ENCODE measurements around the gene EAF1. TPM values are rescaled to one million over a fixed set of nuclear protein-coding genes. Genes with fewer than 3 reads are reported as not detected.

EAF1 gene
- total and polyA plus RNA-seq, 2 of the 8 experiments (the other 6 are each of a cell fraction or from before 2014, with no cell fraction given) = 13.9 to 26.8 TPM

- no peak overlapping the region for H2BK20ac ChIP-seq (ENCODE audit: low read length)
- no peak overlapping the region for H2BK12ac ChIP-seq (ENCODE audit: low read depth, low read length)
- ChIA-PET POLR2A (ENCODE audit: partially characterized antibody) (interaction anchor here (0.7 kb wide), 1 partner anchor 16 kb away, joined by 3 read pairs; no protein-coding TSS in a partner anchor), CTCF (ENCODE audit: partially characterized antibody) (interaction anchor here (1.2 to 1.6 kb wide), 3 partner anchors 16 to 285 kb away, joined by 3 to 5 read pairs (median 4); no protein-coding TSS in a partner anchor)
- no peaks in the 10 kb centered on the region for H3K4me1 ChIP-seq (replicated peaks in 1 of 4; ENCODE audit: control insufficient read depth in 3 of 4, insufficient read depth in 4 of 4, low read length in 3 of 4)
- H3K27ac ChIP-seq (ENCODE audit: low read depth, low read length) = no peak overlapping the region
- H3K27me3 ChIP-seq (replicated peaks in 1 of 4; ENCODE audit: control insufficient read depth in 3 of 4, extremely low read depth in 1 of 4, insufficient read depth in 3 of 4, low read length in 3 of 4) = no peaks in the 10 kb centered on the region
- H3K79me1 ChIP-seq (ENCODE audit: low read depth, low read length) = no peaks in the 10 kb centered on the region
- no peaks in the 10 kb centered on the region for H3K36me3 ChIP-seq (ENCODE audit: control insufficient read depth in 2 of 4, insufficient read depth in 4 of 4, low read length in 3 of 4)
- H2BK120ac ChIP-seq (replicated peaks; ENCODE audit: low read depth, low read length) = no peak overlapping the region
- no peaks in the 10 kb centered on the region for H4K20me1 ChIP-seq (replicated peaks in 1 of 2; ENCODE audit: control insufficient read depth in 1 of 2, insufficient read depth in 2 of 2, low read length in 2 of 2)
- H4K91ac ChIP-seq (replicated peaks; ENCODE audit: insufficient read length, low read length) = no peak overlapping the region
- no peak overlapping the region for H3K14ac ChIP-seq (ENCODE audit: insufficient read length)
- no peak overlapping the region for H2BK5ac ChIP-seq (ENCODE audit: low read depth, low read length)
- H3K4ac ChIP-seq (replicated peaks; ENCODE audit: insufficient read length, low read depth, low read length) = no peak overlapping the region
- TF ChIP-seq HDAC6 (IDR thresholded peaks at IDR 0.05; ENCODE audit: low read depth, low read length) (no peak), KDM1A (IDR thresholded peaks at IDR 0.05; ENCODE audit: borderline replicate concordance, low read length) (no peak), CREB1 (IDR thresholded peaks at IDR 0.05) (no peak)
- H3K4me3 ChIP-seq (ENCODE audit: extremely low read depth in 1 of 4, insufficient read depth in 2 of 4, low read depth in 3 of 4, low read length in 4 of 4) = no peak overlapping the region
- no peak for DNase-seq (ENCODE audit: low read depth in 1 of 2, low spot score in 2 of 2)
- no peak overlapping the region for H3K18ac ChIP-seq (ENCODE audit: extremely low read depth, low read length)
- H2AK5ac ChIP-seq (ENCODE audit: low read depth, low read length) = no peak overlapping the region
- no peak for FAIRE-seq
- no peak overlapping the region for H2BK15ac ChIP-seq (ENCODE audit: low read length)
- no peak overlapping the region for H4K5ac ChIP-seq (ENCODE audit: insufficient read length, low read depth, low read length)
- 93% methylated on average over 9 of the region's 9 CpGs; no CpG with 5 or more reads in 1 of the 2 experiments for WGBS, 2 experiments (ENCODE audit: extremely low coverage in 1 of 2, insufficient coverage in 1 of 2, insufficient read length in 1 of 2, insufficient replicate concordance in 2 of 2, low coverage in 1 of 2, low lambda C conversion rate in 2 of 2, missing lambda C conversion rate in 1 of 2)
- H3K9me3 ChIP-seq (ENCODE audit: insufficient read depth in 2 of 2, low read depth in 1 of 2, low read length in 1 of 2) = no peaks in the 10 kb centered on the region
- no peak overlapping the region for H3K4me2 ChIP-seq (ENCODE audit: insufficient read depth in 1 of 2, low read depth in 2 of 2, low read length in 2 of 2)
- no peak overlapping the region for H3K56ac ChIP-seq (replicated peaks; ENCODE audit: insufficient read length, low read depth, low read length)
- H3K79me2 ChIP-seq (ENCODE audit: control insufficient read depth in 1 of 2, insufficient read depth in 2 of 2, low read length in 2 of 2) = no peaks in the 10 kb centered on the region
- H4K8ac ChIP-seq (ENCODE audit: extremely low read depth, insufficient read depth, low read length) = no peak overlapping the region
- H3K23ac ChIP-seq (ENCODE audit: insufficient read length) = no peak overlapping the region
- H3K9ac ChIP-seq (replicated peaks in 1 of 4; ENCODE audit: extremely low read depth in 1 of 4, low read depth in 3 of 4, low read length in 3 of 4) = no peak overlapping the region
- H3K23me2 ChIP-seq (ENCODE audit: low read depth, low read length) = no peaks in the 10 kb centered on the region
- H2AFZ ChIP-seq (ENCODE audit: low read length) = no peak overlapping the region
Observed at GRCh38 chr3:15488002-15488401, 60.6 kb downstream of the EAF1 start.

All from H1 (cell line).